Activated naive CD4-positive, alpha-beta T cell treated with anti-CD3 and anti-CD28 coated beads, Interleukin-2, amount 10 ng/mL, durations not matched to agents 5 hours and 36 hours (primary cell): ENCODE measurements around the gene P2RY8. TPM values are rescaled to one million over a fixed set of nuclear protein-coding genes. Genes with fewer than 3 reads are reported as not detected.

Experiments used
- total RNA-seq, 2 experiments: library from RNA; stranded (reverse); gene quantifications; one replicate each; pipeline ENCODE4 v1.2.3, GENCODE V29; 2021

P2RY8 gene, protein sequence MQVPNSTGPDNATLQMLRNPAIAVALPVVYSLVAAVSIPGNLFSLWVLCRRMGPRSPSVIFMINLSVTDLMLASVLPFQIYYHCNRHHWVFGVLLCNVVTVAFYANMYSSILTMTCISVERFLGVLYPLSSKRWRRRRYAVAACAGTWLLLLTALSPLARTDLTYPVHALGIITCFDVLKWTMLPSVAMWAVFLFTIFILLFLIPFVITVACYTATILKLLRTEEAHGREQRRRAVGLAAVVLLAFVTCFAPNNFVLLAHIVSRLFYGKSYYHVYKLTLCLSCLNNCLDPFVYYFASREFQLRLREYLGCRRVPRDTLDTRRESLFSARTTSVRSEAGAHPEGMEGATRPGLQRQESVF
- 10 to 100 TPM; 95.2 to 95.4 TPM for total RNA-seq

GRCh38 chrX:1537031-1537715, at the start of gene P2RY8:
Gene P2RY8, minus strand, starts transcription at chrX:1537185. Its CDS starts 70,627 bp downstream, at chrX:1466558.

GRCh38 chrX:1452516-1453394, 84.2 kb downstream of the P2RY8 start, which contains the start of gene ASMTL:
Gene ASMTL, minus strand, starts transcription at chrX:1452909. Its CDS starts 69 bp downstream, at chrX:1452840.

Other genes with a start within 250 kb of the P2RY8 start
- gene IL3RA, start 200.4 kb downstream of the P2RY8 start, total RNA-seq: 1 to 10 TPM; 7.9 to 8.2 TPM
- gene SLC25A6, start 145.1 kb downstream of the P2RY8 start, total RNA-seq: 100 to 1,000 TPM; 405 to 407 TPM
- 10 to 100 TPM; 39.7 to 41.0 TPM for gene ASMTL, start 84.3 kb downstream of the P2RY8 start, total RNA-seq
- gene AKAP17A, start 54.4 kb upstream of the P2RY8 start, total RNA-seq: 10 to 100 TPM; 68.3 to 69.4 TPM
- gene ASMT, start 77.9 kb upstream of the P2RY8 start, total RNA-seq: not detected